HG03175 (cell line): Measurements from ENCODE around the gene RACK1.
"Not testable (repeated sequence)": the region's sequence is repeated elsewhere in the genome, so short reads cannot be mapped to it uniquely, and the experiment has no call there.

Source experiments
- ATAC-seq: cut with Tn5 transposase; IDR thresholded peaks from one replicate; pipeline ENCODE4 v1.9.1; 2021; ENCODE audit warnings: mild to moderate bottlenecking, moderate library complexity; ENCODE audit not compliant: unreplicated experiment

Gene RACK1

GRCh38 chr5:181217111-181217802, 26.4 kb downstream of the RACK1 start:
- ATAC-seq: peak; percentile 26

DNA sequence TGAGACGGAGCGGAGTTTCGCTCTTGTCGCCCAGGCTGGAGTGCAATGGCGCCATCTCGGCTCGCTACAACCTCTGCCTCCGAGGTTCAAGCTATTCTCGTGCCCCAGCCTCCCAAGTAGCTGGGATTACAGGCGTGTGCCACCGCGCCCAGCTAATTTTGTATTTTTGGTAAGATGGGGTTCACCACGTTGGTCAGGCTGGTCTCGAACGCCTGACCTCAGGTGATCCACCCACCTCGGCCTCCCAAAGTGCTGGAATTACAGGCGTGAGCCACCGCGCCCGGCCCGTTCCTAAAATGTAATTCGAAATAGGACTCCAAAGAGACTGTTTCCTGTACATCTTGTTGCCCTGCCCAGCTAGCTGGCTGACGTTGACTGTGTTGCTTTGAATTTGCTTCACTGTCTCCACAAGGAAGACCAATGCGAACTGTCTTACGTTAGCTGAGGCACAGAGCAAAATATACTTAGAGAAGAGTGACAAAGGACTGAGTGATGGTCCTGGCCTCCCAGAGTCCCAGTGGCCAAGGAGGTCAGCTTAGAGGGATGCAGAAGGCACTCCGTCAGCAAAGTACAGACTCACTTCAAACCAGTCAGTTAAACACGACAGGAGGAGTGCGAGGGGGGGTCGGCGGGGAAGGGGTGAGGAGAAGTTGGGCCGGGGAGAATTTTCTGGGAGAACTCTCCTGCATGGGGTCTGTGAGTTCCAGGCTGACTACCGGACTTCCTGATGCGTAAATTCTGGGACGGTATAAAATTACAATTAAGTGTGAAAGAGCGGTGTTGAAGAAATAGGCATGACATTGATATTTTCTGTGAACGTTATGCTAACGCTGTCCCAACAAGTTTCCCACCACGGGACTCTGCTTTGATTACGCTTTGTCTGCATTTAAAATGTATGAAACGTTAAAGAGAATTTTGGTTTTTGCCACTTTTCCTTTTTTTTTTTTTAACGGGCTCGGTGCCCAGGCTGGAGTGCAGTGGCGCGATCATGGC, 27.4 kb downstream of the RACK1 start:
- ATAC-seq: no peak

DNA sequence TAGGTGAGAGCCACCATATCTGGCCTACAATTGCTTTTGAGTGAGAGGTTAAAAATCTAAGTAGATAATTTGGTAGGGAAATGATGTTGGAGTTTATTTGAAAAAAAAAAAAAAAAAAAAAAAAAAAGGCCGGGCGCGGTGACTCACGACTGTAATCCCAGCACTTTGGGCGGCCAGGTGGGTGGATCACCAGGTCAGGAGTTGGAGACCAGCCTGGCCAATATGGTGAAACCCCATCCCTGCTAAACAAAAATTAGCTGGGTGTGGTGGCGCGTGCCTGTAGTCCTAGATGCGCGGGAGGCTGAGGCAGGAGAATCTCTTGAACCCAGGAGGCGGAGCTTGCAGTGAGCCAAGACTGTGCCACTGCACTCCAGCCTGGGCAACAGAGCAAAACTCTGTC, 29.5 kb downstream of the RACK1 start:
- not testable (repeated sequence) for ATAC-seq

GRCh38 chr5:181212934-181213333, 30.8 kb downstream of the RACK1 start:
- ATAC-seq: no peak

GRCh38 chr5:181212080-181212479, 31.6 kb downstream of the RACK1 start:
- no peak for ATAC-seq

DNA sequence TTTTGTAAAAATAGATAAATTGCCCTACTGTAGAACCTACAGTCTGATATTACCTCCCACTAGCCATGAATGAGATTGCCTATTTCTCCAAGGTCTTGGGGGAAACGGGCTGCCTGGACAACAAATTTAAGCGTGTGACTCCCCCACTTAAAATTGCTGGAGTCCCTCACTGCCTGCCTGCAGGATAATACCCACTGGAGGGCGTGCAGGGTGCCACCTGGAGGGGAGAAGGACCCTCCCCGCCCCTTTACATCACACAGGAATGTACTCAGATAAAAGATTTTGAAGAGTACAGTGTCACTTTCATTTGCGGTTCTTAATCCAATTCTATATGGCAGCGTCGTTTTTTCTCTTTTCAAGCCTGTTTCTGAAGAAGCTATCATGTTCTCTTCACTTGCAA, 32.5 kb downstream of the RACK1 start:
- ATAC-seq: no peak

GRCh38 chr5:181210698-181211097, 33.0 kb downstream of the RACK1 start:
- not testable (repeated sequence) for ATAC-seq

DNA sequence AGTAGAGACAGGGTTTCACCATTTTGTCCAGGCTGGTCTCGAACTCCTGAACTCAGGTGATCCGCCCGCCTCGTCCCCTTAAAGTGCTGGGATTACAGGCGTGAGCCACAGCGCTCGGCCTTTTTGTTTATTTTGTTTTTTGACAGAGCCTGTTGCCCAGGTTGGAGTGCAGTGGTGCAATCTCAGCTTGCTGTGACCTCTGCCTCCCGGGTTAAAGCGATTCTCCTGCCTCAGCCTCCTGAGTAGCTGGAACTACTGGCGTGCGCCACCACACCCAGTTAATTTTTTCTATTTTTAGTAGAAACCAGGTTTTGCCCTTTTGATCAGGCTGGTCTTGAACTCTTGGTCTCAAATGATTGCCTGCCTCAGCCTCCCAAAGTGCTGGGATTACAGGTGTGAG, 33.6 kb downstream of the RACK1 start:
- not testable (repeated sequence) for ATAC-seq

GRCh38 chr5:181209006-181209405, 34.7 kb downstream of the RACK1 start:
- ATAC-seq: not testable (repeated sequence)

DNA sequence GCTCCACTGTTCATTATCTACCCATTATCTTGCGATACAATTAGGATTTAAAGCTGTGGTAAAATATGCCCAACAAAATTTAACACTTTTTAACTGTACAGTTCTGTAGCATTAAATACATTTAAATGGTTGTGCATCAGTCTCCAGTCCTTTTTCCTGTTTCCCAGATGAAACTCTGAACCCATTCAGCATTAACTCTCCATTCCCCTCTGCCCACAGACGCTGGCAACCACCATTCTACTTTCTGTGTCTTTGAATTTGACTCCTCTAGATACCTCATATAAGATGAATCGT, 35.8 kb downstream of the RACK1 start:
- no peak for ATAC-seq

- peak; percentile 24 for ATAC-seq
These were observed 36.3 kb downstream of the RACK1 start for GRCh38 chr5:181207214-181207959.

DNA sequence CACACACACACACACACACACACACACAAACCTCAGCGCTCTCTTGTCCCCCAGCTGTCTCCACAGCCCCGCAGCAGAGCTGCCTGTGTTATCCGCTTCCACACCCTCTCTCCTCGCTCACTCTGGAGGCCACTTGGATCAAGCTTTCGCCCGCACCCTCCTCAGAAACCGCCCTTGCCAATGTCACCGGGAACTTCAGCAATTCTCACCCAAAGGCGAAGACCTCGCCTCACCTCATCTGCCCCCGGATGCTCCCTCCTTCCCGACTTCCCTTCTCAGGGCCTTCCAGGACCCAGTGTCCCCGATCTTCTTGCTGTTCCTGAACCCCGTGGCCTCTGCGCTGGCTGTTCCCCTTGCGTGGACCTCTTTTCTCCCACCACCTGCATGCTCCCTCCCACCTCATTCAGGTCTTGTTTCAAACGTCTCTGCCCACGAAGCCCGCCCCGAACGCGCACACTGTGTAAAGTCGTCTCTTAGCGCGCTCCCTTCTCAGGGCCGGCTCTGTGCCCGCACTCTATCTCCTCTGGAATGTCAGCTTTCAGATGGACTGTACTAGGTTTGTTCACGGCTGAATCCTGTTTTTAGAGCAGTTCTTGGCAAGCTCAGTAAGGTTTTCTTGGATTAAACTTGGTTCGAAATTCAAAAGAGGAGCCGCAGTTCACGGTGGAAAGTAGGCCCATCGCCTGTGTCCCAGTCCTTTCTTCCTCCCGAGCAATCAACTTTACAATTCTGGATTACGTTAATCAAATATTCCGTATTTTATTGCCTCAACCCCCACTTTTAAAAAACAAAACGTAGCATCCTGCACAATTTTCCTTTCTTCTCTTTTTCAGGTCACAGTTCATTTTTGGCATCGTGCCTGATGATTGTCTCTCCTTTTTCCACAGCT, 37.7 kb downstream of the RACK1 start:
- no peak for ATAC-seq

DNA sequence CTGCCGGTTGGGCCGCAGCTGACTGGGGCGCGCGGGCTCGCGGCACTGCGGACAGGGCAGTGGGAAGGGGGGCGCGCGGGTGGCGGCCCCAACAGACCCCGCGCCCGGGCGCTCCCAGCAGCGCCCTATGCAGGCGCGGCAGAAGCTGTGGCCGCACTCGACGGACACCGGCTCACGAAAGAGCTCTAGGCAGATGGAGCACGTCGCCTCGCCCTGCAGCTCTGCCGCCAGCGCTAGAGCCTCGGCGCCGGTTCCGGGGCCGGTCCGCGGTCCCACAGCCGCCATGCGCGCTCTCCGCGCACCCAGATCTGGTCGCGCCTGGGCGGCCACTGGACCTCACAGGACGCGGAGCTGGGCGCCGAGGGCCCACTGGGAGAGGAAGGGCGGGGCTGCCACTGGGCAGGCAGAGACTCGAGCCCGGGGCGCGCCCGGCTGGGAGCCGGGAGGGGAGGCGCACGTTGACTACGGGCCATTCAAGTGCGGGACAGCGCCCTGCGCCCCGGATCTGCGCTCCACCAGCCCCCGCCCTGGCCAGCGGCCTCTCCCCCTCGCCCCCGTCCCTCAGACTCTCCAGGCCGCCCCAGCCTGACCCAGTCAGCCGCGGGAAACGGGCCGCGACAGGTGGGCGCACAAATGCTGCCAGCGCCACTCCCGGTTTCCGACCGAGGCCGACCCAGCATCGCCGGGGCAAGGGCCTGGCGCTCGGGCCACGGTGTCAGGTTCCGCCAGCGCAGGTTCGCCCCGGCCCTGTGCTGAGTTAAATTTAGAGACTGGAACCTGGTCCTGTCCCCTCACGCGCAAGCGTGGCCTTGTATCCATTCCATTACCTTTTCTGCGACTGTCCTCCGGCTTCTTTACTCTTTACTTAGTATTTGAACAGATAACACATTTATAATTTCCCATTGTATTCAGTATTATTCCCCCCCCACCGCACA, 38.6 kb downstream of the RACK1 start, which contains the start of gene TRIM7:
TRIM7 (minus strand) TSS at position 371 of the 935 bp plus-strand sequence; CDS start at position 285, 86 bp downstream.
- no peak for ATAC-seq

DNA sequence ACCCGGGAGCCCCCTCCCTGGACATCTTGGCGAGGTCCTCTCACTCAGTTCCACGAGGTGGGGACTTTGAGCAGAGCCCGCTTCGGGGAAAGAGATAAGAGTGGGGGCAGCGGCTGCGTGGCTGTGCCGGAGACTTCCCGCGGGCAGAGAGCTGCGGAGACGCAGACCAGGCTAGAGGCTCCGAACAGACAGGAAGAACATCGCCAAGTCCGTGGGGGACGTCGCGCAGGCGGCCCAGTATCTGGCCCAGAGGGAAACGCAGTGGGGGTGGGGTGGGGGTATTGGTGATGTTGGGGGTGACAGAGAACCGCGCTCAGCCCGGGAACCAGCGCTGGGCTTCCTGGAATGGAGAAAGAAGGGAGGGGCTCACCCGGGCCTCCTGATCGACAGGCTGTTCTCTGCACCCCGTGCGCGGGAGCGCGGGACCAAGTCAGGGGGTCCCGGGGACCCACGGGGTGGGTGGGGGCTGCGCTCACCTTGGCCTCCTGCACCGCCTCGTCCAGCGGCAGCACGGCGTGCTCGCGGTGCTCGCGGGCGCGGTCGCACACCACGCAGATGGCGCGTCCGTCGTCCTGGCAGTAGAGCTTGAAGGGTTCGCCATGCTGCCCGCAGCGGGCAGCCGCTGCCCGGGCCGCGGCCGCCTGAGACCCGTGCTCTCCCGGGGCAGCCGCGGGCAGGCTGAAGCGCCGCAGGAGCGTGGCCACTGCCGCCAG, 39.4 kb downstream of the RACK1 start:
- ATAC-seq: no peak

DNA sequence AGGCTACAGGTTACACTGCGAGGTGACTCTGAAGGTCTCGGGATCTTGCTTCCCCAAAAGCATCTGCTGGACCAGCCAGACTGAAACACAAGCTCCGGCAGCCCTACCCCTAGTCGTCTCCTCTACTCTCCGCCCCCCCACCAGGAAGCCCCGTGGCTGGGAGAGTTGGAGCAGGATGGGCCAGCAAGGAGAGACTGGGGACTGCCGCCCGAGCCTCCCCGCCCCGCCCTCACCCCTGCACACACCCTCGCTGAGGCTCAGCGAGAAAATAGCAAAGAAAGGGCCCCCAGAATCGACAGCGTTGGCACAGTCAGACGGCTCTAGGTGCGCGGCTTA, 40.0 kb downstream of the RACK1 start:
- no peak for ATAC-seq

GRCh38 chr5:181203093-181203711, 40.5 kb downstream of the RACK1 start:
- no peak for ATAC-seq

DNA sequence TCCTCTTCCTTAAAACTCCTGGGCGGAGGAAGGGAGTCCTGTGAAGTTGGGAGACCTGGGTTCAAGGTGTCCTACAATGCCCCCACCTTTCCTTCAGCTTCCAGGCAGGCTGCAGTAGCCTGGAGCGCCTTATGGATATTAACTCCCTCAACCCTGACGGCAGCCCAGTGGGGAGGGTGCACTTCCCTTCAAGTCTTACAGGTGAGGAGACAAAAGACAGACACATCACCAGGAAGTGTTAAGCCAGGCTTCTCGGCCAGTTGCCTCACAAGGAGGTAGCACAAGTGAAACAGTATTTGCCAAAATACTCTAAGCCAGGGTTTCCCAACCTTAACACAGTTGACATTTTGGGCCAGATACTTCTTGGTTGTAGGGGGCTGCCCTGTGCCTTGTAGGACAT, 42.9 kb downstream of the RACK1 start:
- no peak for ATAC-seq

DNA sequence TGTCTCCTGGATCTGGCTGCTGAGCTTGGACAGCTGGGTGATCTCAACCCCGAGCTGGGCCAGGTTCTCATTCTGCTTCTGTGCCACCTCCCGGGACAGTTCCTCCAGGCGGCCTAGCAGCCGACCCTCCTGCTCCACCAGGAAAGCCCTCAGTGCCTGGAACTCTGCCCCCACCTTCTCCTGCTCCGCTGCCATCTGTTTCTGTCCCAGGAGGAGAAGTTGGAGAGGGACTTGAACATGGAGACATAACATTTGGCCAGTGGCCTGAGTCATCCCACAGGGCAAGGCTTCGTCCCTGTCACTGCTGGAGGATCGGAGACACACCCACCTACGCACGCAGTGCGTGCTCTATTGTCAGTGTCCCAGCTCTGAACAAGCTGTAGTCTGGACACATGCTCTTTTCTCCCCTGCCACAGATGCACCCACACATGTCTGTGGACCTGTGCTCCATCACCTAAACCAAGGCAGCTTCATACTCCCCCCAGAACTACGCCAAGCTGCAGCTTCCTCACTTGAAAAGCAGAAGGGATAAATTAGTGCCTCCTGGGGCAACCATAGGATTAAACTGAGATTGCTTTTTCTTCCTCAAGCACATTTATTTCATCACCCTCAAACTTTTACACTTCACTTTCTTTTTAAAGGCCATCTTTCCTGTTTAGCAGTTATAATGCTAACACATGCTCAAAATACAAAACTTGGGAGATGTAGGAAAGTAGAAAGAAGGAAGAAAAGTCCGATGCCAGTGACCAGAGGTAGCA, 43.6 kb downstream of the RACK1 start:
- no peak for ATAC-seq
